Psoas muscle (tissue), 8 donors: ENCODE measurements around the gene GALNT10. TPM values are rescaled to one million over a fixed set of nuclear protein-coding genes. Genes with fewer than 3 reads are reported as not detected.

ENCODE experiments used
- ATAC-seq, 4 donors: fragments of 200-7000 bp; cut with Tn5 transposase; one replicate each; pipeline ENCODE4 v1.9.1; 2020; ENCODE audit warnings: moderate library complexity in 3 of 4, mild to moderate bottlenecking in 2 of 4
- DNase-seq, 2 donors: peaks; one replicate each; pipeline ENCODE4 v3.0.0-alpha.2; 2020
- H3K27ac ChIP-seq: fragments of 200-600 bp; one replicate; pipeline ENCODE4 v1.8.0; 2022
- H3K27me3 ChIP-seq, 3 donors: fragments of 200-600 bp in 1 of 3; one replicate each; pipeline versions ENCODE4 v1.6.1 to v1.8.0; 2013 to 2022; ENCODE audit warnings: low read length in 2 of 3, mild to moderate bottlenecking in 2 of 3, moderate library complexity in 1 of 3; ENCODE audit not compliant: insufficient read depth in 3 of 3
- H3K36me3 ChIP-seq, 2 donors: fragments of 200-600 bp in 1 of 2; one replicate each; pipeline versions ENCODE4 v1.6.1 to v1.8.0; 2013 to 2022; ENCODE audit warnings: low read depth in 1 of 2, mild to moderate bottlenecking in 1 of 2, moderate library complexity in 1 of 2; ENCODE audit not compliant: insufficient read depth in 1 of 2
- H3K4me1 ChIP-seq: fragments of 200-600 bp; one replicate; pipeline ENCODE4 v1.8.0; 2022
- H3K4me3 ChIP-seq: fragments of 200-600 bp; one replicate; pipeline ENCODE4 v1.8.0; 2022; ENCODE audit warnings: mild to moderate bottlenecking
- H3K9me3 ChIP-seq: fragments of 200-600 bp; one replicate; pipeline ENCODE4 v1.8.0; 2022
- WGBS, 3 donors: extraction: QIAGEN DNeasy Blood & Tissue Kit; methylation state at CpG; one replicate each; pipeline versions ENCODE4 v1.1.6 to v1.1.7; 2013; 5-methylcytosine and 5-hydroxymethylcytosine counted together
- intact Hi-C, 2 donors: fragments of 100-400 bp; cut with DNase I; formaldehyde crosslinking; loops; one replicate each; pipeline versions ENCODE4 v1.11.0 to v1.14.2; 2022
- polyA plus RNA-seq, 3 donors: library from polyadenylated mRNA; stranded (reverse); fragments of 200-250 nt; gene quantifications; one replicate each; pipeline ENCODE4 v1.2.3, GENCODE V29; 2013
- total RNA-seq, 4 donors: library from RNA; stranded (reverse); fragmentation: NEBNext Ultra II Directional in 2 of 4; extraction: Animal tissue kit (Norgen Biotek cat#: 25700) in 2 of 4; gene quantifications; one replicate each; pipeline versions ENCODE4 v1.2.1 to v1.2.4, GENCODE V29; 2021 to 2023
- TF ChIP-seq, protein P1 (sequence below): fragments of 200-600 bp; IDR thresholded peaks from one replicate; pipeline ENCODE4 v1.8.0; 2022; ENCODE audit warnings: antibody characterized with exemption
- donor health status: healthy with polysubstance abuse.
- donor health status: DM: no; HTN: no; CAD: no; lungs with moderate emphysema.
- donor health status: Bipolar disorder and iron deficiency.
- donor health status: healthy.
- donor health status: DM: yes; HTN: yes; CAD: no.
- donor health status: DM: no; HTN: no; CAD: no.
- donor health status: DM: no; HTN: no; CAD: no.
- donor health status: DM: yes; HTN: yes; CAD: no.

Gene GALNT10
- total and polyA plus RNA-seq, 7 donors, result 4.2 to 9.9 (median 6.8) TPM

DNA sequence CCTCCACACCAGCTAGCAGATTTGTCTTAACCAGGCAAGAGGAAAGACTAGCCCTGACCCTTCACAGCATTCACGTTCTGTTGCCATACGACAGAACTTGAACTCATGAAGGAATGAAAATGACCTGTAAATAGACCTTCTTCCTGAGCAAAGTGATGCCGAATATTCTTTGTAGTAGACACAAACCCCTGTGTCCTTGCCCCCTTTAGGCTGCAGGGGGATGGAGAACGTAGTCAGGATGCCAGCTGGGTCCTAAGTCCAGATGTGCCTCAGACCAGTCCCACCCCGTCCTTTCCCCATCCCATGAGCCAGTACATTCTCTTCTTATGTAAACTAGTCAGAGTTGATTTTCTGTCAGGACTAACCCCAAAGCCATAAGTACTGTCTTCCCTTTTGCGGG, 151.1 kb downstream of the GALNT10 start:
- no peak for ATAC-seq

DNA sequence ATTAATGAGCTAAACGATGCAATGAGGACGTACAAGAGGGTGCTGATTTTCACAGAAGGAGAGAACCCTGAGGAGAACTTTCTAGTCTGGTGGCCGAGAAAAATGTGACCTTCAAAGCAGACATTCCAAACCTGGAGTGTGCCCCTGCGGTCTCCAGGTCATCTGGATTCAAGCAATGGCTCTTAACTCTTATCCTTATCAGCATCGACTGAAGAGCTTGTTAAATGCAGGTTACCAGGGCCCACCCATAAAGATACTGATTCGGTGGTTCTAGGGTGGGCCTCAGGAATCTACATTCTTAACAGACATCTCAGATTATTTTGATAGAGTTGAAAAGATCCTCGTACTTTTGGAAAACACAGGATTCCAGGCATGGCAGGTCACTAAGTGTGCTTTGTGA, 151.7 kb downstream of the GALNT10 start:
- no peaks in the 10 kb centered on the region for H3K4me1 ChIP-seq
- no peaks in the 10 kb centered on the region for H3K36me3 ChIP-seq
- H3K27me3 ChIP-seq, result no peaks in the 10 kb centered on the region
- no peak overlapping the region for H3K27ac ChIP-seq
- no peak for ATAC-seq
- no peak overlapping the region for H3K4me3 ChIP-seq
- intact Hi-C loops, result no loop called here
- WGBS, 3 donors, result 93 to 95% (median 93%) methylated on average over 7 of the region's 7 CpGs
- TF ChIP-seq, protein P1, sequence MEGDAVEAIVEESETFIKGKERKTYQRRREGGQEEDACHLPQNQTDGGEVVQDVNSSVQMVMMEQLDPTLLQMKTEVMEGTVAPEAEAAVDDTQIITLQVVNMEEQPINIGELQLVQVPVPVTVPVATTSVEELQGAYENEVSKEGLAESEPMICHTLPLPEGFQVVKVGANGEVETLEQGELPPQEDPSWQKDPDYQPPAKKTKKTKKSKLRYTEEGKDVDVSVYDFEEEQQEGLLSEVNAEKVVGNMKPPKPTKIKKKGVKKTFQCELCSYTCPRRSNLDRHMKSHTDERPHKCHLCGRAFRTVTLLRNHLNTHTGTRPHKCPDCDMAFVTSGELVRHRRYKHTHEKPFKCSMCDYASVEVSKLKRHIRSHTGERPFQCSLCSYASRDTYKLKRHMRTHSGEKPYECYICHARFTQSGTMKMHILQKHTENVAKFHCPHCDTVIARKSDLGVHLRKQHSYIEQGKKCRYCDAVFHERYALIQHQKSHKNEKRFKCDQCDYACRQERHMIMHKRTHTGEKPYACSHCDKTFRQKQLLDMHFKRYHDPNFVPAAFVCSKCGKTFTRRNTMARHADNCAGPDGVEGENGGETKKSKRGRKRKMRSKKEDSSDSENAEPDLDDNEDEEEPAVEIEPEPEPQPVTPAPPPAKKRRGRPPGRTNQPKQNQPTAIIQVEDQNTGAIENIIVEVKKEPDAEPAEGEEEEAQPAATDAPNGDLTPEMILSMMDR, result no peak
- H3K9me3 ChIP-seq, result no peaks in the 10 kb centered on the region
- no peak for DNase-seq

More for the DNA sequence above, 151.1 kb downstream of the GALNT10 start:
- no peaks in the 10 kb centered on the region for H3K9me3 ChIP-seq
- TF ChIP-seq, protein P1, result no peak
- WGBS, 3 donors, result 92 to 94% (median 92%) methylated on average over 6 of the region's 6 CpGs
- intact Hi-C loops, result no loop called here
- H3K4me3 ChIP-seq, result no peak overlapping the region
- H3K36me3 ChIP-seq, result no peaks in the 10 kb centered on the region
- no peaks in the 10 kb centered on the region for H3K27me3 ChIP-seq
- no peak for DNase-seq
- no peak overlapping the region for H3K27ac ChIP-seq
- no peaks in the 10 kb centered on the region for H3K4me1 ChIP-seq

DNA sequence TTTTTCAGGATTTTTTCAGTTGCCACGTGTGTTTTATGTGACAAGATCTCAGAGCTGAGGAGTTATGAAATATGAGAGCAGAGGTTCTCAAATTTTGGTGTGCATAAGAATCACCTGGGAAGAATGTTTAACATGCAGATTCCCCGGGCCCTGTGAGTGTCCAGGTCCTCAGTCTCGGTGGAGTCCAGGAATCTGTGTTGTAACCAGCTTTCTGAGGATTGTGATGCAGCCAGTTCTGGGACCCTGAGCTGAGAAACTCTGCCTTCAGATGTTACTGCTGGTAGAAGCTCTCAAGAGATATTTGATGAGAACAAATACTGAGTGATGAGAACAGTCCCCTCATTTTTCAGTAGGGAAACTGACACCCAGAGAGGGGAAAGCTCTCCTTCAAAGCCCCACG, 152.4 kb downstream of the GALNT10 start:
- ATAC-seq, result no peak
- H3K27ac ChIP-seq, result no peak overlapping the region
- no peaks in the 10 kb centered on the region for H3K4me1 ChIP-seq
- TF ChIP-seq, protein P1, result no peak
- no peak for DNase-seq
- 60 to 70% (median 66%) methylated on average over 4 of the region's 4 CpGs for WGBS, 3 donors
- intact Hi-C loops, result no loop called here
- no peak overlapping the region for H3K4me3 ChIP-seq
- no peaks in the 10 kb centered on the region for H3K36me3 ChIP-seq
- no peaks in the 10 kb centered on the region for H3K9me3 ChIP-seq
- H3K27me3 ChIP-seq, result no peaks in the 10 kb centered on the region

DNA sequence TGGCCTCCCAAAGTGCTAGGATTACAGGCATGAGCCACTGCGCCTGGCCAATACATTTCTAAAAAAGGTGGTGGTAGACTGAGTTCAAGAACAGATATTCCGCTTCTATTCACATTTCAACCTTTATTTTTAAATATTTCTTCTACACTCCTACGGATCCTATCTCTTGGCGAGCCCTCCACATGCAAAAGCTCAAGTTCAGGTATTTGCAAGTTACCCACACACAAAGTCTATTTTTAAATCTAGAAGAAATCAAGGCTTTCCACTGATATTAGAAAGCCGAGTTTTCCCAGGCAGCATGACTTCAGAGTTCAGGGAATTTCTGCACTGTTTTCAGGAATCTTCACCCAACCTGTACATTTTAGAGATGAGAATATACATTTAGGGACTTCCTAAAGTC, 153.9 kb downstream of the GALNT10 start:
- H3K36me3 ChIP-seq, result no peaks in the 10 kb centered on the region
- H3K4me1 ChIP-seq, result no peaks in the 10 kb centered on the region
- no peak overlapping the region for H3K27ac ChIP-seq
- H3K4me3 ChIP-seq, result no peak overlapping the region
- ATAC-seq (no peak), DNase-seq (no peak)
- TF ChIP-seq, protein P1, result no peak
- intact Hi-C loops, result no loop called here
- H3K27me3 ChIP-seq, result no peaks in the 10 kb centered on the region
- no peaks in the 10 kb centered on the region for H3K9me3 ChIP-seq
- 94 to 99% (median 96%) methylated on average over 5 of the region's 5 CpGs for WGBS, 3 donors

DNA sequence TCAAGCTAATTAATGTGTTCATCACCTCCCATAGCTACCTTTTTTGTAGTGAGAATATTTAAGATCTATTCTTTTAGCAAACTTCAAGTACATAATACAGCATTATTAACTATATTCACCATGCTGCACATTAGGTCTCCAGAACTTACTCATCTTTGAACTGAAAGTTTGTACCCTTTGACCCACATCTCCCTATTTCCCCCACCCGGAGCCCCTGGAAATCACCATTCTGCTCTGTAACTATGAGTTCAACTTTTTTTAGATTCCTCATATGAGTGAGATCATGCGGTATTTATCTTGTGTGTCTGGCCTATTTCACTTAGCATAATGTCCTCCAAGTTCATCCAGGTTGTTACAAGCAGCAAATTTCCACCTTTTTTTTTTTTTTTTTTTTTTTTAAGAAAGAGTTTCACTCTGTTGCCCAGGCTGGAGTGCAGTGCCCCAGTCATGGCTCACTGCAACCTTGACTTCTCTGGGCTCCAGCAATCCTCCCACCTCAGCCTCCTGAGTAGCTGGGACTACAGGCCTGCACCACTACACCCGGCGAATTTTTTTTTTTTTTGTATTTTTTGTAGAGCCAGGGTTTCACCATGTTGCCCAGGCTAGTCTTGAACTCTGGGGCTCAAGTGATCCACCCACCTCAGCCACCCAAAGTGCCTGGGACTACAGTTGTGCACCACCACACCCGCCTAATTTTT, 154.9 kb downstream of the GALNT10 start:
- H3K27ac ChIP-seq, result no peak overlapping the region
- no peaks in the 10 kb centered on the region for H3K4me1 ChIP-seq
- intact Hi-C loops, result no loop called here
- DNase-seq (no peak), ATAC-seq (no peak)
- H3K36me3 ChIP-seq, result no peaks in the 10 kb centered on the region
- WGBS, 3 donors, result 92 to 97% (median 96%) methylated on average over 4 to 5 of the region's 5 CpGs
- TF ChIP-seq, protein P1, result no peak
- no peak overlapping the region for H3K4me3 ChIP-seq
- H3K9me3 ChIP-seq, result no peaks in the 10 kb centered on the region
- H3K27me3 ChIP-seq, result no peaks in the 10 kb centered on the region
